Medulla oblongata (tissue), 1 donor: Measurements from ENCODE around the gene LBHD1.
"Not testable (repeated sequence)": the region's sequence is repeated elsewhere in the genome, so short reads cannot be mapped to it uniquely, and the experiment has no call there.

ENCODE experiments used
- DNase-seq: peaks from one replicate; pipeline ENCODE4 v3.0.0-alpha.2; 2015; ENCODE audit errors: extremely low spot score

Gene LBHD1

DNA sequence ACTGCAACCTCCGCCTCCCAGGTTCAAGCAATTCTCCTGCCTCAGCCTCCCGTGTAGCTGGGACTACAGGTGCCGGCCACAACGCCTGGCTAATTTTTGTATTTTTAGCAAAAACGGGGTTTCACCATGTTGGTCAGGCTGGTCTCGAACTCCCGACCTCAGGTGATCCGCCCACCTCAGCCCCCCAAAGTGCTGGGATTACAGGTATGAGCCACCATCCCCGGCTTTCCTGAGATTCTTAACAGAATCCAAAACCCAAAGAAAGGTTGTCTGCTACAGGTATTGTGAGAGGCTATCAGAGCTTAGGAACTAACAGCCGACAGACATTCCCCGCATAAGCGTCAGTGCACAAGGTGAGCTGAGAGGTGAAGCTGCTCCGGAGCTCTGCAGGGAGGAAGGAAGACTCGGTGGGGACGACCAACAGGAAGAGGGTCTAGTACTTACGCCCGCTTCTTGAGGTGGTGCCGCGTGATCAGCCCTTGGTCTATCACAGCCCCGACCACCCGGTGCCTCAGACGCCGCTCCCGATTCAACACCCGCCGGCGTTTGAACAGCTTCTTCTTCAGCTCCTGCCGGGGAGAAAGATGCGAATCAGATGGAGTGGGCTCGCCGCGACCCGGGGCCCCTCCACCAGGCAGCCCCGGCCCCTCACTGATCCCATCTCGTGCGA is 7.5 kb downstream of the LBHD1 start:
- DNase-seq: no peak

GRCh38 chr11:62656796-62657429 is 15.2 kb downstream of the LBHD1 start:
- no peak for DNase-seq

- DNase-seq: no peak
Measured at GRCh38 chr11:62654297-62654696, 17.8 kb downstream of the LBHD1 start.

- DNase-seq: no peak
Measured at GRCh38 chr11:62652161-62653006, 19.7 kb downstream of the LBHD1 start.

DNA sequence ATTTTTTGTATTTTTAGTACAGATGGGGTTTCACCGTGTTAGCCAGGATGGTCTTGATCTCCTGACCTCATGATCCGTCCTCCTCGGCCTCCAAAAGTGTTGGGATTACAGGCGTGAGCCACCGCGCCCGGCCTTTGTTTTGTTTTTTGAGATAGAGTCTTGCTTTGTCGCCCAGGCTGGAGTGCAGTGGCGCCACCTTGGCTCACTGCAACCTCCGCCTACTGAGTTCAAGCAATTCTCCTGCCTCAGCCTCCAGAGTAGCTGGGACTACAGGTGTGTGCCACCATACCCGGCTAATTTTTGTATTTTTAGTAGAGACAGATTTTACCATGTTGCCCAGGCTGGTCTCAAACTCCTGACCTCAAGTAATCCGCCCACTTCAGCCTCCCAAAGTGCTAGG is 21.8 kb downstream of the LBHD1 start:
- DNase-seq: not testable (repeated sequence)

- no peak for DNase-seq
Measured at GRCh38 chr11:62649486-62649885, 22.6 kb downstream of the LBHD1 start.

- no peak for DNase-seq
Measured at GRCh38 chr11:62648967-62649364, 23.1 kb downstream of the LBHD1 start.

- DNase-seq: no peak
Measured at GRCh38 chr11:62648185-62648966, 23.7 kb downstream of the LBHD1 start.

GRCh38 chr11:62647609-62648005 is 24.5 kb downstream of the LBHD1 start:
- DNase-seq: no peak

DNA sequence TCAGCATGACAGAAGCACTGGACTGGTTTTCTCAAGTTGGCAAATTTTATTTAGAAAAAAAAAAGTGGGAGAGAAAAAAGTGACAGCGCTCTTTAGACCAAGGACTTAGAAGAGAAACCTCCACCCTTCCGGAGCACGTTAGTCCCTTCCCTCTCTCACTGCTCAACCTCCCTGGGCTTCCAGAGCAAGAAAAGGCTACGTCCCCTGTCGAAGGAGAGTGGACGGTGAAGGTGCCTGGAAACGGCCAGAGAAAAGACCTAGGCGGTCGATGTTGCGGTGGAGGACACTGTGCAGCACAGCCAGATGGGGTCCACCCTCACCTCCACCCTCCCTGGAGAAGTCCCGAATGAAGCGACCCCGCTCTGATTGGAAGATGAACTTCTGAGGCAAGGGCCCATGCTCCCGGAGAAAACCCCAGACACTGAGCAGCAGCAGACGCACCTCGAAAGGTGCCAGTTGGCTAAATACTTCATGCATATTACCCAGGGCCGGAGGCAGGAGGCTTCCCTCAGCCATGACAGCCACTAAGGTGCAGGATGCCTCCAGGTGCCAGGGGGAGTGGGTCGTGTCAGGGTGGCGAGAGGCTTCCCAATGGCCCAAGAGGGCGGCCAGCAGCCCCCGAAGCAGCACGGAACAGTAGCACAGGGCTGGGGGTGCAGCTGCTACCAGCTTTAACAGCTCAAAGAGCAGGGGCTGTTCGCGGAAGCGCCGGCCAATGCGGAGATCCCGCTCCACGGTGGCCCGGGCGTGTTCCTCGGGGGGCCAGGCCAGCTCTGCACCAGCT is 25.1 kb downstream of the LBHD1 start:
- no peak for DNase-seq

DNA sequence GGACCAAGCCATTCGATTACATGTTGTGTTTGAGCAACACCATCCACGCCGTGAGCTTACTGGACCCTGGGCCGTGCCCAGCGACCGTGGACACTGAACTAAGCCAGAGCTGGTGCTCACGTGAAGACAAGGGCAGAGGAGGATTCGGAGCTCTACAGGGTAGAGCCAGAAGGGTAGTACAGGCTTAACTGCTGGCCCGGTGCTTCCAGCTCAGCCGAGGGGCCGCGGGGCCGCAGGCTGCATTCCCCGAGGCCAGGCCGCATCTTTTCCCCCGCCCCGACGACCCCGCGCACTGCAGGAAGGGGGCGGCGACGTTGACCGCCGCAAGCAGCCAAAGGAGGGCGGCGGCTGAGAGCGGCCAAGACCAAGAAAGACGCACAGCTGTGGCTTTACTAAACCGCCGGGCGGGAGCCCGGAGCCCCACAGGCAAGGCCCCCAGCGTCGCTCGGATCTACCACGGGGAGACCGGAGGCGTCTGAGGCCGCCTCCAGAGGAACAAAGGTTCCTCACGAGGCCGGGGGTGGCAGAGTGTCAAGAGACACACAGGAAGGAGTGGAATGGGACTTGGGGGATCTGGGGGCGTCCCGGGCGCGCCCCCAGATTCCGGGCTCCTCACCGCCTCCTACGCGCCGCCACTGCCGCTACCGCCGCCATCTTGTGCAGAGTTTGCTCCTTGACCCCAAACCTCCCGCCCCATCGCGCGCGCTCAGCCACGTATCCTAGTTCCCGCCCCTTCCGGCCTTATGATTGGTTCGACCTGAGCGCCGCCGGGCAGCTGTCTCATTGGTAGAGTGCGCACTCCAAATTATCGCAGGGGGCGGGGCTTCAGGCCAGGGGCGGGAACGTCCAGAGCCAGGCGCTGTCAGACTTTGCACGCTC is 25.9 kb downstream of the LBHD1 start, which contains the start of gene GANAB:
TSS of gene GANAB (minus strand) at position 668 of the 879 bp plus-strand sequence. CDS start at position 654, 14 bp downstream.
- peak; percentile 99 for DNase-seq

- no peak for DNase-seq
Measured at GRCh38 chr11:62645671-62645945, 26.5 kb downstream of the LBHD1 start.

- DNase-seq: no peak
Measured at GRCh38 chr11:62644220-62644619, 27.8 kb downstream of the LBHD1 start.

DNA sequence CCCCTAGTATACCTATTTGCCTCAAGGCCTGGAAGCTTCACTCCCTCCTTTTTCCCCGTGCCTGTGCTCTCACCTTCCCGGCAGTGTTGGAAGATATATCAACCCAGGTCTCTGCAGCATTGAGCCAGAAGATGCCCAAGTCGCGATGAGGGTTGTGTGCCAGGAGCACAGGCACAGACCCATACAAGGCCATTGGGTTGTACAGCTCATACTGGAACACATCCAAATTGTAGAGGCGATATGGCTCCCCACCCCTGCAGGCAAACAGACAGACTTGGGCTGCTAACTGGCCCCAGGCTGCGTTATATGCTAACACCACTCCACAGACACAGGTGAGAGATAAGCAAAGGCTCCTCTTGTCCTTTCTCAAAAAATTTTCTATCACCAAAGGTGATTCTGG is 39.6 kb downstream of the LBHD1 start:
- no peak for DNase-seq

- DNase-seq: no peak
Measured at GRCh38 chr11:62627713-62628112, 44.4 kb downstream of the LBHD1 start.

- DNase-seq: no peak
Measured at GRCh38 chr11:62622476-62623089, 49.5 kb downstream of the LBHD1 start.

GRCh38 chr11:62621567-62622470 is 50.2 kb downstream of the LBHD1 start, which contains the start of gene B3GAT3:
B3GAT3 (minus strand) TSS chr11:62621986; CDS start chr11:62621947, 39 bp downstream.
- DNase-seq: peak; percentile 98

DNA sequence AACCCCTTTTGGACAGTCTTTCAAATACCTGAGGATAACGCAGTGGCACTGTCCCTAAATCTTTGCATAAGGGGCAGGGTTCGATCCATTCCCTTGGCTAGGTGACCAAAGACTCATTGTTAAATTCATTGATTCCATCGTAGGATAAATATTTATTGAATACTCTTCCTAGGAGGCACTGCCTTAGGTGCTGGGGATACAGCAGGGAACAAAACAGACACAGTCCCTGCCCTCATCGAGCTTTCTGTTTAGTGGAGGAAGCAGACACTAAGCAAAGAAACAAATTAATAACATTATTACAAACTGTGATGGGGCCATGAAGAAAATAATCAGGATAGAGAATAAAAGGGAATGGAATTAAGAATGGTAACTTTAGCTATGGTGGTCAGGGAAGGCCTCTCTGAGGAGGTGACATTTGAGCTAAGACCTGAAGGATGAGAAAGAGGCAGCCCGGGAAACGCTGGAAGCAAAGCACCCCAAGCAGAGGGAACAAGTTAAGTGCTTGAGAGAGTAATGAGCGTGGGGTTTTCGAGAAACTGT is 51.0 kb downstream of the LBHD1 start:
- no peak for DNase-seq
